ENCODE measurements around the gene GRK4. TPM values are rescaled to one million over a fixed set of nuclear protein-coding genes. Genes with fewer than 3 reads are reported as not detected.
"Not testable (repeated sequence)": the region's sequence is repeated elsewhere in the genome, so short reads cannot be mapped to it uniquely, and the experiment has no call there.

Gene GRK4
- total RNA-seq, 1 donor from 2014 or later: 5.9 TPM

GRCh38 chr4:2977211-2978088, 14.1 kb downstream of the GRK4 start:
- TF ChIP-seq, protein P1, sequence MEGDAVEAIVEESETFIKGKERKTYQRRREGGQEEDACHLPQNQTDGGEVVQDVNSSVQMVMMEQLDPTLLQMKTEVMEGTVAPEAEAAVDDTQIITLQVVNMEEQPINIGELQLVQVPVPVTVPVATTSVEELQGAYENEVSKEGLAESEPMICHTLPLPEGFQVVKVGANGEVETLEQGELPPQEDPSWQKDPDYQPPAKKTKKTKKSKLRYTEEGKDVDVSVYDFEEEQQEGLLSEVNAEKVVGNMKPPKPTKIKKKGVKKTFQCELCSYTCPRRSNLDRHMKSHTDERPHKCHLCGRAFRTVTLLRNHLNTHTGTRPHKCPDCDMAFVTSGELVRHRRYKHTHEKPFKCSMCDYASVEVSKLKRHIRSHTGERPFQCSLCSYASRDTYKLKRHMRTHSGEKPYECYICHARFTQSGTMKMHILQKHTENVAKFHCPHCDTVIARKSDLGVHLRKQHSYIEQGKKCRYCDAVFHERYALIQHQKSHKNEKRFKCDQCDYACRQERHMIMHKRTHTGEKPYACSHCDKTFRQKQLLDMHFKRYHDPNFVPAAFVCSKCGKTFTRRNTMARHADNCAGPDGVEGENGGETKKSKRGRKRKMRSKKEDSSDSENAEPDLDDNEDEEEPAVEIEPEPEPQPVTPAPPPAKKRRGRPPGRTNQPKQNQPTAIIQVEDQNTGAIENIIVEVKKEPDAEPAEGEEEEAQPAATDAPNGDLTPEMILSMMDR (IDR thresholded peaks at IDR 0.05; ENCODE audit: unreplicated experiment): no peak
- Mint-ChIP-seq H3K27ac (ENCODE audit: unreplicated experiment) (no peak overlapping the region), H3K4me1 (ENCODE audit: unreplicated experiment) (no peaks in the 10 kb centered on the region), H3K27me3 (ENCODE audit: unreplicated experiment) (peaks cover 3% of the 10 kb centered on the region), H3K36me3 (ENCODE audit: low read depth, unreplicated experiment) (peaks cover 5% of the 10 kb centered on the region), H3K4me3 (ENCODE audit: unreplicated experiment) (no peak overlapping the region), H3K9me3 (ENCODE audit: unreplicated experiment) (no peaks in the 10 kb centered on the region)
- no peak for DNase-seq (ENCODE audit: low spot score)

- TF ChIP-seq, protein P1 (IDR thresholded peaks at IDR 0.05; ENCODE audit: unreplicated experiment): no peak
- DNase-seq (ENCODE audit: low spot score): no peak
- Mint-ChIP-seq H3K27me3 (ENCODE audit: unreplicated experiment) (peaks cover 2% of the 10 kb centered on the region), H3K9me3 (ENCODE audit: unreplicated experiment) (no peaks in the 10 kb centered on the region), H3K4me1 (ENCODE audit: unreplicated experiment) (no peaks in the 10 kb centered on the region), H3K36me3 (ENCODE audit: low read depth, unreplicated experiment) (no peaks in the 10 kb centered on the region), H3K4me3 (ENCODE audit: unreplicated experiment) (peak overlapping the region; percentile 31), H3K27ac (ENCODE audit: unreplicated experiment) (no peak overlapping the region)
Measured at GRCh38 chr4:2981256-2981819, 18.0 kb downstream of the GRK4 start.

DNA sequence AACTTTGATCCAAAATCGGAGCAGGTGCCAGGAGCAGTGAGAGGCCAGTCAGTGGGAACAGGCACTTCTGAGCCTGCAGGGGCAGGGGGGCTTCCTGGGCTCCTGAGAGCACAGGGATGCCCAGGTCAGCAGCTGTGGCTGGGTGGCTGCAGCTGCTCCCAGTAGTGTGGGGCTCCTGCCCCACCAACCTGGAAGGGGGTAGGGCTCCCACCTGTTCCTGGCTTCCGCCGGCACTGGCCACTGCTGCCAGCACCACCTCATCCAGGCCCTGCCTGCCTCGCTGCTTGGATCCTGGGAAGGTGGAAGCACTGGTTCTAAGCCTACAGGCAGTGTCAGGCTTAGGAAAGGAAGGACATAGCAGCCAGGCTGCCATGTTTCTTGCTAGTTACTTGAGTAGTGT, 18.6 kb downstream of the GRK4 start:
- Mint-ChIP-seq H3K4me1 (ENCODE audit: unreplicated experiment) (no peaks in the 10 kb centered on the region), H3K4me3 (ENCODE audit: unreplicated experiment) (no peak overlapping the region), H3K27me3 (ENCODE audit: unreplicated experiment) (peaks cover 4% of the 10 kb centered on the region), H3K27ac (ENCODE audit: unreplicated experiment) (no peak overlapping the region), H3K36me3 (ENCODE audit: low read depth, unreplicated experiment) (no peaks in the 10 kb centered on the region), H3K9me3 (ENCODE audit: unreplicated experiment) (no peaks in the 10 kb centered on the region)
- DNase-seq (ENCODE audit: low spot score): no peak
- TF ChIP-seq, protein P1 (IDR thresholded peaks at IDR 0.05; ENCODE audit: unreplicated experiment): no peak

- H3K4me3 Mint-ChIP-seq (ENCODE audit: unreplicated experiment); H3K27me3 Mint-ChIP-seq (ENCODE audit: unreplicated experiment); DNase-seq (ENCODE audit: low spot score); H3K9me3 Mint-ChIP-seq (ENCODE audit: unreplicated experiment); H3K27ac Mint-ChIP-seq (ENCODE audit: unreplicated experiment); H3K36me3 Mint-ChIP-seq (ENCODE audit: low read depth, unreplicated experiment); H3K4me1 Mint-ChIP-seq (ENCODE audit: unreplicated experiment): not testable (repeated sequence)
Measured at GRCh38 chr4:2983715-2984114, 20.3 kb downstream of the GRK4 start.

GRCh38 chr4:2991243-2991642, 27.9 kb downstream of the GRK4 start:
- no peak for DNase-seq (ENCODE audit: low spot score)
- Mint-ChIP-seq H3K27ac (ENCODE audit: unreplicated experiment) (no peak overlapping the region), H3K36me3 (ENCODE audit: low read depth, unreplicated experiment) (no peaks in the 10 kb centered on the region), H3K9me3 (ENCODE audit: unreplicated experiment) (no peaks in the 10 kb centered on the region), H3K27me3 (ENCODE audit: unreplicated experiment) (peaks cover 1% of the 10 kb centered on the region), H3K4me3 (ENCODE audit: unreplicated experiment) (no peak overlapping the region), H3K4me1 (ENCODE audit: unreplicated experiment) (no peaks in the 10 kb centered on the region)
- TF ChIP-seq, protein P1 (IDR thresholded peaks at IDR 0.05; ENCODE audit: unreplicated experiment): no peak
